Fibroblast of lung (primary cell): ENCODE measurements around the gene COL9A1.

Experiments
- CTCF ChIP-seq, 2 donors: IDR thresholded peaks in 1 of 2; conservative IDR thresholded peaks in 1 of 2; 1 replicate in 1 of 2; 2 replicates in 1 of 2; pipeline ENCODE4 v1.5.1; 2011 to 2012; ENCODE audit warnings: low read length in 2 of 2, control low read depth in 1 of 2, inconsistent platforms in 1 of 2, low read depth in 1 of 2, mild to moderate bottlenecking in 1 of 2
- EZH2 ChIP-seq: IDR thresholded peaks from 2 replicates; pipeline ENCODE4 v1.5.1; 2012; ENCODE audit warnings: low read length, control low read depth, mild to moderate bottlenecking; ENCODE audit errors: missing control alignments

- TF ChIP-seq CTCF (conservative IDR thresholded peaks at IDR 0.05 in 1 of 2, IDR thresholded peaks at IDR 0.05 in 1 of 2; ENCODE audit: low read depth in 1 of 2, low read length in 2 of 2) (no peak), EZH2 (no peak)
Measured at GRCh38 chr6:70258483-70258882, 44.4 kb downstream of the COL9A1 start.
